Sigmoid colon (tissue), 4 donors: Measurements from ENCODE around the gene EPHA4.

Experiments
- POLR2AphosphoS5 ChIP-seq, 4 donors: sonication (generic); formaldehyde crosslinking; IDR thresholded peaks; one replicate each; pipeline ENCODE4 v1.6.1; 2017; ENCODE audit warnings: antibody characterized with exemption in 4 of 4
- TF ChIP-seq, protein P1 (sequence below), 4 experiments: fragments of 450-650 bp in 3 of 4; fragments of 200-600 bp in 1 of 4; IDR thresholded peaks; one replicate each; pipeline ENCODE4 v1.5.1; 2016 to 2019; ENCODE audit warnings: antibody characterized with exemption in 4 of 4, mild to moderate bottlenecking in 3 of 4, moderate library complexity in 2 of 4

DNA sequence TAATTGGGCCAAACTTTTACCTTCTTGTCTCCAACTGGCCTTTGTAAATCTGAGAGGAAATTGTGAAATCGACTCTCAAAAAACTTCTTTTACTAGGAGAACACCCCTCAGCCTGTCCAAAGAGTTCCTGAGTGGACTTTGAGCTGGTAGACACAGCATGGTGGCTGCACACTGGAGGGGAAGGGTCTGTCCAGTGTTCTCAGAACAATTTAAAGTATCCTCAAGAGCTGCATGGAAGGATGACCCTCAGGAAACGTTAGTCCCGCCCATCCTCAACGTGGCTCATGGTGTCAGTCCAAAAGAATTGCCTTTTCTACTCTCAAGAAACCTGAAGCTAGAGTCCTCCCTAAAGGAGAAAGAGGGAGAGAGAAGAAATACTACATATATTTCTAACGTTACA is 182.7 kb downstream of the EPHA4 start:
- TF ChIP-seq, protein P1, sequence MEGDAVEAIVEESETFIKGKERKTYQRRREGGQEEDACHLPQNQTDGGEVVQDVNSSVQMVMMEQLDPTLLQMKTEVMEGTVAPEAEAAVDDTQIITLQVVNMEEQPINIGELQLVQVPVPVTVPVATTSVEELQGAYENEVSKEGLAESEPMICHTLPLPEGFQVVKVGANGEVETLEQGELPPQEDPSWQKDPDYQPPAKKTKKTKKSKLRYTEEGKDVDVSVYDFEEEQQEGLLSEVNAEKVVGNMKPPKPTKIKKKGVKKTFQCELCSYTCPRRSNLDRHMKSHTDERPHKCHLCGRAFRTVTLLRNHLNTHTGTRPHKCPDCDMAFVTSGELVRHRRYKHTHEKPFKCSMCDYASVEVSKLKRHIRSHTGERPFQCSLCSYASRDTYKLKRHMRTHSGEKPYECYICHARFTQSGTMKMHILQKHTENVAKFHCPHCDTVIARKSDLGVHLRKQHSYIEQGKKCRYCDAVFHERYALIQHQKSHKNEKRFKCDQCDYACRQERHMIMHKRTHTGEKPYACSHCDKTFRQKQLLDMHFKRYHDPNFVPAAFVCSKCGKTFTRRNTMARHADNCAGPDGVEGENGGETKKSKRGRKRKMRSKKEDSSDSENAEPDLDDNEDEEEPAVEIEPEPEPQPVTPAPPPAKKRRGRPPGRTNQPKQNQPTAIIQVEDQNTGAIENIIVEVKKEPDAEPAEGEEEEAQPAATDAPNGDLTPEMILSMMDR (IDR thresholded peaks at IDR 0.05), result no peak
- no peak for TF ChIP-seq POLR2AphosphoS5 (IDR thresholded peaks at IDR 0.05)
